PC-9 (cell line): ENCODE data around the gene HTRA3.

Experiments
- CTCF ChIP-seq: fragments of 200-600 bp; sonication (generic); conservative IDR thresholded peaks from 2 replicates; pipeline ENCODE4 v1.6.1; 2017; ENCODE audit warnings: mixed run types, antibody characterized with exemption, mild to moderate bottlenecking, moderate library complexity
- EZH2 ChIP-seq: fragments of 200-600 bp; sonication (generic); IDR thresholded peaks from 2 replicates; pipeline ENCODE4 v1.8.0; 2017; ENCODE audit warnings: antibody characterized with exemption, low read depth

- TF ChIP-seq CTCF (no peak), EZH2 (no peak)
Measured at GRCh38 chr4:8231551-8232049, 38.0 kb upstream of the HTRA3 start.
